Muscle of back (tissue), 13 donors: ENCODE results near the gene DARS1. TPM values are rescaled to one million over a fixed set of nuclear protein-coding genes. Genes with fewer than 3 reads are reported as not detected.

Source experiments
- DNase-seq, 3 donors: peaks; one replicate each; pipeline versions ENCODE4 v3.0.0 to v3.0.0-alpha.2; 2013
- long read RNA-seq, 9 donors: transcript quantifications; one replicate each; lab custom pipeline, GENCODE V29; 2026
- polyA plus RNA-seq, 10 donors: library from polyadenylated mRNA; unstranded; fragments of 120-200 nt; gene quantifications; one replicate each; pipeline ENCODE4 v1.2.1, GENCODE V29; 2013; ENCODE audit not compliant: insufficient read length in 10 of 10

The DARS1 gene
- polyA plus RNA-seq: 100 to 1,000 TPM in 5 of 10 donors, 10 to 100 TPM in 5; 76.2 to 118 (median 101) TPM
- long read RNA-seq, donor 1, transcript DARS-201 (16 exons, 2,361 nt): major isoform, 31 of 53 reads
- long read RNA-seq, donor 1, partial matches to known transcripts: 16 of 53 reads
- long read RNA-seq, donor 1, other reads (novel, unspliced or antisense): 0 of 53 reads
- long read RNA-seq, donor 2, transcript DARS-201 (16 exons, 2,361 nt): major isoform, 19 of 42 reads
- long read RNA-seq, donor 2, partial matches to known transcripts: 16 of 42 reads
- long read RNA-seq, donor 2, other reads (novel, unspliced or antisense): 0 of 42 reads
- long read RNA-seq, donor 3: 0 reads
- long read RNA-seq, donor 4, transcript DARS-201 (16 exons, 2,361 nt): major isoform, 11 of 14 reads
- long read RNA-seq, donor 4, partial matches to known transcripts: 0 of 14 reads
- long read RNA-seq, donor 4, other reads (novel, unspliced or antisense): 0 of 14 reads
- long read RNA-seq, donor 5, transcript DARS-201 (16 exons, 2,361 nt): major isoform, 27 of 44 reads
- long read RNA-seq, donor 5, transcript DARS-203 (5 exons, 717 nt): minor isoform, 6 of 44 reads
- long read RNA-seq, donor 5, partial matches to known transcripts: 6 of 44 reads
- long read RNA-seq, donor 5, other reads (novel, unspliced or antisense): 0 of 44 reads
- long read RNA-seq, donor 6, transcript DARS-201 (16 exons, 2,361 nt): major isoform, 36 of 41 reads
- long read RNA-seq, donor 6, partial matches to known transcripts: 0 of 41 reads
- long read RNA-seq, donor 6, other reads (novel, unspliced or antisense): 0 of 41 reads
- long read RNA-seq, donor 7, transcript DARS-201 (16 exons, 2,361 nt): major isoform, 25 of 29 reads
- long read RNA-seq, donor 7, partial matches to known transcripts: 0 of 29 reads
- long read RNA-seq, donor 7, other reads (novel, unspliced or antisense): 0 of 29 reads
- long read RNA-seq, donor 8, transcript DARS-201 (16 exons, 2,361 nt): major isoform, 10 of 13 reads
- long read RNA-seq, donor 8, partial matches to known transcripts: 0 of 13 reads
- long read RNA-seq, donor 8, other reads (novel, unspliced or antisense): 0 of 13 reads
- long read RNA-seq, donor 9, transcript DARS-201 (16 exons, 2,361 nt): major isoform, 5 of 7 reads
- long read RNA-seq, donor 9, partial matches to known transcripts: 0 of 7 reads
- long read RNA-seq, donor 9, other reads (novel, unspliced or antisense): 0 of 7 reads

GRCh38 chr2:135985018-135985825 is at the start of gene DARS1:
Gene DARS1, minus strand, starts transcription at chr2:135985626. Its CDS starts 158 bp downstream, at chr2:135985468.
- peak; percentile 95 to 98 (median 98) for DNase-seq

- DNase-seq: no peak
These were observed 49.2 kb upstream of the DARS1 start for GRCh38 chr2:136034629-136035028.

GRCh38 chr2:136032817-136033535 is 47.5 kb upstream of the DARS1 start:
- DNase-seq: no peak

GRCh38 chr2:136032192-136032591 is 46.8 kb upstream of the DARS1 start:
- no peak for DNase-seq

GRCh38 chr2:136031711-136032110 is 46.3 kb upstream of the DARS1 start:
- DNase-seq: peak in 1 of 3 donors; percentile 44

- no peak for DNase-seq
These were observed 45.0 kb upstream of the DARS1 start for GRCh38 chr2:136030406-136030805.

- no peak for DNase-seq
These were observed 43.7 kb upstream of the DARS1 start for GRCh38 chr2:136029149-136029548.

- no peak for DNase-seq
These were observed 42.6 kb upstream of the DARS1 start for GRCh38 chr2:136028001-136028400.

GRCh38 chr2:136027112-136027511 is 41.7 kb upstream of the DARS1 start:
- no peak for DNase-seq

- peak; percentile 49 to 89 (median 74) for DNase-seq
These were observed 39.9 kb upstream of the DARS1 start for GRCh38 chr2:136025057-136025973.

- DNase-seq: no peak
These were observed 39.2 kb upstream of the DARS1 start for GRCh38 chr2:136024616-136025015.

- no peak for DNase-seq
These were observed 38.8 kb upstream of the DARS1 start for GRCh38 chr2:136024185-136024584.

- no peak for DNase-seq
These were observed 38.0 kb upstream of the DARS1 start for GRCh38 chr2:136023416-136023815.

- no peak for DNase-seq
These were observed 37.1 kb upstream of the DARS1 start for GRCh38 chr2:136022396-136023146.

GRCh38 chr2:136021976-136022375 is 36.5 kb upstream of the DARS1 start:
- DNase-seq: no peak

GRCh38 chr2:136021406-136021805 is 36.0 kb upstream of the DARS1 start:
- DNase-seq: no peak

GRCh38 chr2:136020831-136021230 is 35.4 kb upstream of the DARS1 start:
- no peak for DNase-seq

GRCh38 chr2:136019825-136020224 is 34.4 kb upstream of the DARS1 start:
- no peak for DNase-seq
